NB4 (cell line): ENCODE results near the gene SAMD4A.

Source experiments
- DNase-seq: peaks from one replicate; pipeline ENCODE4 v3.0.0; 2010; ENCODE audit warnings: low read depth
- H3K4me3 ChIP-seq: one replicate; pipeline ENCODE4 v1.5.1; 2011; ENCODE audit warnings: mild to moderate bottlenecking, low read depth, low read length, moderate library complexity
- MYC ChIP-seq: IDR thresholded peaks from 2 replicates; pipeline ENCODE4 v1.6.1; 2011; ENCODE audit warnings: low read depth, low read length
- POLR2A ChIP-seq: IDR thresholded peaks from 2 replicates; pipeline ENCODE4 v1.6.1; 2011; ENCODE audit warnings: mild to moderate bottlenecking; ENCODE audit not compliant: insufficient read length; ENCODE audit errors: extremely low read depth
- TF ChIP-seq, protein P1 (sequence below): IDR thresholded peaks from one replicate; pipeline ENCODE4 v1.5.1; 2012; ENCODE audit warnings: low read depth, low read length
- TF ChIP-seq, protein P2 (sequence below): IDR thresholded peaks from 2 replicates; pipeline ENCODE4 v1.6.1; 2011; ENCODE audit warnings: low read depth, low read length

Gene SAMD4A

DNA sequence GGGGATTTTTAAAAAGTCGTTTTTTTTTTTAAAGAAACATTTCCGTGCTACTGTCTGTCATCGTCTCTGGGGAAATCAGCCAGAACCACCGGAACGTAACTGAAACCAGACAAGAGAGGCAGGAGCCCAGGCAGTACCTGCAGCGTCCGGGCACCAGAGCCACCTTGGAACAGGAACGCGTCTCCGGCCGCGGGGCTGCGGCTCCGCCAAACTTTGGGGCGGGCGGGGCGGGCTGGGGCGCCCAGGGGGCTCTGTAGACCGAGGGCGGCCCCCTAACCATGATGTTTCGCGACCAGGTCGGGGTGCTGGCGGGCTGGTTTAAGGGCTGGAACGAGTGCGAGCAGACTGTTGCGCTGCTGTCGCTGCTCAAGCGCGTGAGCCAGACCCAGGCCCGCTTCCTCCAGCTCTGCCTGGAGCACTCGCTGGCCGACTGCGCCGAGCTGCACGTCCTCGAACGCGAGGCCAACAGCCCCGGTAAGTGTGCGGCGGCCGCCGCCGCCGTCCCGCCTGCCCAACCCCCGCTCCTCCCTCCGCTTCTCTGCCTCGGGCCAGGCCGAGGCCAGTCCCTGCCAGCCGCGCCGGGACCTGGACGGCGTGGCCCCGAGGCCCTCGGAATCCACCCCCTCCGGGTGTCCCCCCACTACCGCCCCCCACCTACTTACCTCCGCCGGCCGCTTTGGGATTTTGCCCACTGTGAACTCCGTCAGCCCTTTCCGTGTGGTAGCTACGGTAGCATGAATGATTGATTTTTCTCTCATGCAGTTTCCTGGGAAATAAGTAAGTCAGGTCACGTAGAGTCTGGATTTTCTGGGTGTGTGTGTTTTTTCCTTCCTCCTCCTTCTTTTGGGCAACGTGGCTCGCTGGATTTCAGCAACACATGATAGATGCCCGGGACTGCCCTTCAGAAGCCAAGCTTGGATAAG is 972 bp downstream of the SAMD4A start:
- TF ChIP-seq, protein P1, sequence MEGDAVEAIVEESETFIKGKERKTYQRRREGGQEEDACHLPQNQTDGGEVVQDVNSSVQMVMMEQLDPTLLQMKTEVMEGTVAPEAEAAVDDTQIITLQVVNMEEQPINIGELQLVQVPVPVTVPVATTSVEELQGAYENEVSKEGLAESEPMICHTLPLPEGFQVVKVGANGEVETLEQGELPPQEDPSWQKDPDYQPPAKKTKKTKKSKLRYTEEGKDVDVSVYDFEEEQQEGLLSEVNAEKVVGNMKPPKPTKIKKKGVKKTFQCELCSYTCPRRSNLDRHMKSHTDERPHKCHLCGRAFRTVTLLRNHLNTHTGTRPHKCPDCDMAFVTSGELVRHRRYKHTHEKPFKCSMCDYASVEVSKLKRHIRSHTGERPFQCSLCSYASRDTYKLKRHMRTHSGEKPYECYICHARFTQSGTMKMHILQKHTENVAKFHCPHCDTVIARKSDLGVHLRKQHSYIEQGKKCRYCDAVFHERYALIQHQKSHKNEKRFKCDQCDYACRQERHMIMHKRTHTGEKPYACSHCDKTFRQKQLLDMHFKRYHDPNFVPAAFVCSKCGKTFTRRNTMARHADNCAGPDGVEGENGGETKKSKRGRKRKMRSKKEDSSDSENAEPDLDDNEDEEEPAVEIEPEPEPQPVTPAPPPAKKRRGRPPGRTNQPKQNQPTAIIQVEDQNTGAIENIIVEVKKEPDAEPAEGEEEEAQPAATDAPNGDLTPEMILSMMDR: no peak
- no peak for TF ChIP-seq MYC
- TF ChIP-seq, protein P2, sequence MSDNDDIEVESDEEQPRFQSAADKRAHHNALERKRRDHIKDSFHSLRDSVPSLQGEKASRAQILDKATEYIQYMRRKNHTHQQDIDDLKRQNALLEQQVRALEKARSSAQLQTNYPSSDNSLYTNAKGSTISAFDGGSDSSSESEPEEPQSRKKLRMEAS: no peak
- no peak for TF ChIP-seq POLR2A
- peak; percentile 53 for DNase-seq
- H3K4me3 ChIP-seq: peak overlapping the region; percentile 34

DNA sequence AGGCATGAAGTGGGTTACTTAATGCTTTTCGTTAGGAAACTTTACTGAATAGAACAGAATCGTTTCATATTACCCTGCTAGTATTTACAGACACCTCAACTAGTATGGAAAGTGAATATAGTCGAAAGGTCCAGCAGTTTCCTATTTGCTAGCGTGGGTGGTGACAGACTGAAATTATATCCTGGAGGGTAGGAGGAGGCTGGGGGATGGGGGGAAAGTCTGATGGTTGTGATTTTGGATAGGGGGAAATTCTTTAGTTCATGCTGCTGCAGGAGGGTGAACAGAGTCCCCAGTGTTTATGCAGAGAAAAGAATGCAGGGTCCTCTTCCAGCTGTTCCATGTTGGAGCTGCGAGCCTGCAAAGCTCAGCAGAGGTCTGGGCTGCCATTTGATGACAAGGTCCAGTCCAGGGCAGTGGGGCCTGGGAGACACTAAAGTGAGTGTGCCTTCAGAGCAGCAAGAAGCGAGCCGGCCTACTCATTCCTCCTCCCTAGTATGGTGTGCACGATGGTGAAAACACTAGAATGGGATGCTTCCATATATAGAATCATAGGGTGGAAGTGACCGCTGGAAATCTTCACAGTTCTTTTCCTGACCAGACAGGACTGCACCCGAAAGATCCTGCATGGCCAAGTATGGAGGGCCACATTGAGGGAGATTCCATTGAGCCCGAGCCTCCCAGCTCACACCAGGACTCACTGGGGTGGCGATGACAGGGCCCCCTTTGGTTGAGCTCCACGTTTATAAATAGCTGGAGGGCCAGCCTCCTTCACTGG is 2.1 kb downstream of the SAMD4A start:
- H3K4me3 ChIP-seq: no peak overlapping the region
- no peak for DNase-seq
- no peak for TF ChIP-seq POLR2A
- TF ChIP-seq, protein P2: no peak
- TF ChIP-seq, protein P1: no peak
- no peak for TF ChIP-seq MYC

DNA sequence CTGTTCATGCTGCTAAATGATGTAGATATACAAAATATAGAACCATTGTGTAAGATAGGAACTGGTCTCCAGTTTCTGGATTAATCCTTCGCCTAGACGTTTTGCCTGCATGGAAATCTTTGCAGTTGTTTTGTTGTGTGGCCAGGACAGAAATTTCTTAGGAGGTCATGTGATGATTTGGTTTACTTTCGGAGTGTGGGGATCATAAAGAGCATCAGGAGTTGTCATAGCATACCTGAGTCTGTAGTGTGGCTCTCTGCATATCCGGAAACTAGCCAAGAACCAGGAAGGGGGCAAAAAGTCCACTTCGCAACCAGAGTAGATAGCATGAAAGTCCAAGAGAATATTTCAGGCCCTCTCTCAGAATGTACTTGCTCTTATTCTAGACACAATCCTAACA is 3.1 kb downstream of the SAMD4A start:
- H3K4me3 ChIP-seq: no peak overlapping the region
- no peak for DNase-seq
- no peak for TF ChIP-seq MYC
- TF ChIP-seq POLR2A: no peak
- TF ChIP-seq, protein P2: no peak
- TF ChIP-seq, protein P1: no peak

DNA sequence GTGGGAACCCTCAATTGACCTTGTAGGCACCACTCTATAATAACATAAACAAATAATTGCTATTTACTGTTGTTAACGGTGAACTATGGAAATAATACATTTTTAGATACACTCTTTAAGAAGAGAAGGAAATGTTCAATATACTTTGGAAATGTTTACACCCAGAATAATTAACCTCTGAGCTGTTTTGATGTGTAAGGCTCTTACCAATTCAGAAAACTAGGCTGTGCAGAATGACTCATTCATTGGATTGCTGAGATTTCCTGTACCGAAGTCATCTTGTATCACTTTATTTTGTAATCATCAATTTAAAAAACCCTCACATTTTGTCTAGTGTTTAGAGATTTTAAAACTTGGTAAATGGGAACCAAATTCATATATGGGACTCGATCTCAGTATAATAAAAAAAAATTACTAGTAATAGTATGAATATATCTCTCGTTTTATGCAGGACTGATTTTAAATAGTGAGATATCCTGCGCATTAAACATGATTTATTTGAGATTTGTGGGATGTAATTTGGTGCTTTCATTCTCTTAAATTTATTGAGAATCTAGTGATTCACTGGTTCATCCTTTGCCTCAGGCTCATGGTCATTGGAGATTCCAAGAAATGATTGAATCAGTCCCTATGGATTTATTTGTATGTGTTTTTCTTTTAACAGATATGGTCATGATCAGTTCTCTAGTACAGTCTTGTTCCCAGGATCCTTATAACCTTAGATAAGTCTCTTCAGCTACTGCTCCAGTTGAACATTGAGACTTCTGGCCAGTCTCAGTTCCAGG is 3.9 kb downstream of the SAMD4A start:
- TF ChIP-seq, protein P2: no peak
- TF ChIP-seq MYC (no peak), POLR2A (no peak)
- TF ChIP-seq, protein P1: no peak
- no peak for DNase-seq
- H3K4me3 ChIP-seq: no peak overlapping the region

DNA sequence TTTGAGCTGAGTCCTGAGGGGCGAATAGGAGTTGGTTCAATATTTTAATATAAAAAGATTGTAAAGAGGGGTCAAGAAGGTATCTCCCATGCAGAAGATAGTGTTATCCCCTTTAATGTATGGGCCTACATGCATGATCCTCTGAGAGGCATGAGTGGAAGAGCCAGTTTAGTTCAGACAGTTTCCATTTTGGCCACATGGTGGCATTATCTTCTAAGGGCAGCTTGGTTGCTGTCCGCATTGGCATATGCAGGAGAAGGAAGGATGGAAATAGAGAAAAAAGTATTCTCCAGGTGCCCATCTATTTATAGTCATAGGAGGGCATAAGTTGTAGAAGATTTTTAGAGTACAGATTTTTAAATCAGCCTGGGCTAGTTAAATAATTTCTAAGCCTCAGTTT is 5.4 kb downstream of the SAMD4A start:
- no peak overlapping the region for H3K4me3 ChIP-seq
- peak; percentile 31 for DNase-seq
- TF ChIP-seq, protein P2: no peak
- TF ChIP-seq, protein P1: peak; percentile 41
